Measurements from ENCODE around the gene BRD3OS. TPM values are rescaled to one million over a fixed set of nuclear protein-coding genes. Genes with fewer than 3 reads are reported as not detected.

The BRD3OS gene
- total and polyA plus RNA-seq, 2 donors (not counting 1 experiment from before 2014, with no cell fraction given), result 12.0 to 25.3 TPM

DNA sequence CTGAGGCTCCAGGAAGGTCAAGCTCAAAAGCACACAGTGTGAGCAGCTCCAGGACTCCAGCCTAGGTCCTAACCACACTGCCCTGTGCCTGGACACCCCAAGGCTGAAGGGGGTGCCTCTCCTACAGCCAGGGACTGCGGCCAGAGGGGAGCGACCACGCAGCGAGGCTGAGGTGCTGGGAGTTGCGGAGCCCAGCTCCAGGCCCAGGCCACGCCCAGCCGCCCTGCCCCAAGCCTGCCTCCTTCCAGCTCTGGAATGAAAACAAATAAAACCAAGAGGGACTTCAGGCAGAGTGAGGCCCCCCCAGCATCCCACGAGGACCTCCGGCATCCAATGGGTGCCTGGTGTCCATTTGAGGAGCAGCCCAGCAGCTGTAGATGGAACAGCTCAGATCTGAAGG is 48.4 kb upstream of the BRD3OS start:
- H3K4me3 Mint-ChIP-seq, result no peak overlapping the region
- peaks cover 100% of the 10 kb centered on the region for H4K20me1 ChIP-seq (ENCODE audit: control insufficient read depth, insufficient read depth, low read length, poor library complexity, severe bottlenecking)
- POLR2A ChIA-PET, result interaction anchor here (0.6 to 1.4 kb wide), 3 partner anchors 8 to 30 kb away, joined by 3 to 4 read pairs (median 4); no protein-coding TSS in a partner anchor
- intact Hi-C loops (cut with micrococcal nuclease), result no loop called here
- H3K27ac ChIP-seq (ENCODE audit: low read length in 2 of 2), result peak overlapping the region in 1 of 2 donors; percentile 7
- no peak overlapping the region for H3K9ac ChIP-seq (ENCODE audit: low read length)
- ATAC-seq (ENCODE audit: low read depth) (no peak), DNase-seq (no peak)
- H3K27me3 Mint-ChIP-seq, result no peaks in the 10 kb centered on the region
- no peak for TF ChIP-seq EZH2 (IDR thresholded peaks at IDR 0.05; ENCODE audit: borderline replicate concordance, insufficient read depth, low read depth, low read length, poor library complexity, severe bottlenecking)
- TF ChIP-seq, protein P1, sequence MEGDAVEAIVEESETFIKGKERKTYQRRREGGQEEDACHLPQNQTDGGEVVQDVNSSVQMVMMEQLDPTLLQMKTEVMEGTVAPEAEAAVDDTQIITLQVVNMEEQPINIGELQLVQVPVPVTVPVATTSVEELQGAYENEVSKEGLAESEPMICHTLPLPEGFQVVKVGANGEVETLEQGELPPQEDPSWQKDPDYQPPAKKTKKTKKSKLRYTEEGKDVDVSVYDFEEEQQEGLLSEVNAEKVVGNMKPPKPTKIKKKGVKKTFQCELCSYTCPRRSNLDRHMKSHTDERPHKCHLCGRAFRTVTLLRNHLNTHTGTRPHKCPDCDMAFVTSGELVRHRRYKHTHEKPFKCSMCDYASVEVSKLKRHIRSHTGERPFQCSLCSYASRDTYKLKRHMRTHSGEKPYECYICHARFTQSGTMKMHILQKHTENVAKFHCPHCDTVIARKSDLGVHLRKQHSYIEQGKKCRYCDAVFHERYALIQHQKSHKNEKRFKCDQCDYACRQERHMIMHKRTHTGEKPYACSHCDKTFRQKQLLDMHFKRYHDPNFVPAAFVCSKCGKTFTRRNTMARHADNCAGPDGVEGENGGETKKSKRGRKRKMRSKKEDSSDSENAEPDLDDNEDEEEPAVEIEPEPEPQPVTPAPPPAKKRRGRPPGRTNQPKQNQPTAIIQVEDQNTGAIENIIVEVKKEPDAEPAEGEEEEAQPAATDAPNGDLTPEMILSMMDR (IDR thresholded peaks at IDR 0.05), result no peak
- peaks cover 86% of the 10 kb centered on the region for H3K4me1 Mint-ChIP-seq
- H3K9me3 ChIP-seq (ENCODE audit: control extremely low read depth in 1 of 3, control insufficient read depth in 2 of 3, insufficient read depth in 1 of 3, low read length in 2 of 3), result peaks cover 0 to 8% (median 0%) of the 10 kb centered on the region in 3 donors
- H2AFZ ChIP-seq (ENCODE audit: insufficient read depth, low read depth, low read length, poor library complexity, severe bottlenecking), result no peak overlapping the region
- H3K27ac Mint-ChIP-seq, result no peak overlapping the region
- CTCF ChIA-PET, result interaction anchor here (2.3 to 2.4 kb wide), 2 partner anchors 17 to 194 kb away, joined by 6 to 10 read pairs; no protein-coding TSS in a partner anchor
- peaks cover 100% of the 10 kb centered on the region for H3K79me2 ChIP-seq (ENCODE audit: control insufficient read depth, insufficient read depth, low read length)
- no peaks in the 10 kb centered on the region for H3K27me3 ChIP-seq (replicated peaks in 1 of 4; ENCODE audit: control extremely low read depth in 1 of 4, control insufficient read depth in 3 of 4, insufficient read depth in 4 of 4, low read length in 3 of 4)
- no peak overlapping the region for H3K4me3 ChIP-seq (ENCODE audit: control extremely low read depth in 1 of 5, extremely low read depth in 1 of 5, insufficient read depth in 1 of 5, low read depth in 2 of 5, low read length in 4 of 5)
- H3K4me1 ChIP-seq (ENCODE audit: control insufficient read depth in 2 of 2, insufficient read depth in 2 of 2, low read length in 2 of 2), result peaks cover 72 to 73% of the 10 kb centered on the region in 2 donors
- peaks cover 0 to 3% of the 10 kb centered on the region in 2 experiments for H3K36me3 ChIP-seq (replicated peaks in 1 of 2; ENCODE audit: control extremely low read depth in 1 of 2, control insufficient read depth in 1 of 2, extremely low read depth in 1 of 2, insufficient read depth in 2 of 2, low read length in 1 of 2)
- 97% methylated on average over 9 of the region's 9 CpGs for WGBS (ENCODE audit: insufficient coverage)
- no peak overlapping the region for H3K4me2 ChIP-seq (replicated peaks; ENCODE audit: low read depth, low read length, poor library complexity, severe bottlenecking)
- H3K9me3 Mint-ChIP-seq (ENCODE audit: insufficient read depth), result no peaks in the 10 kb centered on the region

GRCh38 chr9:133977421-133978201 is 47.7 kb upstream of the BRD3OS start:
- H3K9me3 ChIP-seq (ENCODE audit: control extremely low read depth in 1 of 3, control insufficient read depth in 2 of 3, insufficient read depth in 1 of 3, low read length in 2 of 3), result peaks cover 0 to 8% (median 0%) of the 10 kb centered on the region in 3 donors
- peaks cover 85% of the 10 kb centered on the region for H3K4me1 Mint-ChIP-seq
- TF ChIP-seq, protein P1 (IDR thresholded peaks at IDR 0.05), result no peak
- no peak for TF ChIP-seq EZH2 (IDR thresholded peaks at IDR 0.05; ENCODE audit: borderline replicate concordance, insufficient read depth, low read depth, low read length, poor library complexity, severe bottlenecking)
- no peak overlapping the region for H3K9ac ChIP-seq (ENCODE audit: low read length)
- H3K4me3 Mint-ChIP-seq, result no peak overlapping the region
- H2AFZ ChIP-seq (ENCODE audit: insufficient read depth, low read depth, low read length, poor library complexity, severe bottlenecking), result no peak overlapping the region
- no peaks in the 10 kb centered on the region for H3K27me3 ChIP-seq (replicated peaks in 1 of 4; ENCODE audit: control extremely low read depth in 1 of 4, control insufficient read depth in 3 of 4, insufficient read depth in 4 of 4, low read length in 3 of 4)
- no peak for ATAC-seq (ENCODE audit: low read depth)
- ChIA-PET CTCF (interaction anchor here (2.3 to 2.4 kb wide), 2 partner anchors 16 to 195 kb away, joined by 6 to 10 read pairs; no protein-coding TSS in a partner anchor), POLR2A (interaction anchor here (0.6 to 1.4 kb wide), 2 partner anchors 9 to 30 kb away, joined by 4 read pairs; no protein-coding TSS in a partner anchor)
- H3K4me2 ChIP-seq (replicated peaks; ENCODE audit: low read depth, low read length, poor library complexity, severe bottlenecking), result no peak overlapping the region
- peak overlapping the region; percentile 69 for H3K27ac Mint-ChIP-seq
- H3K27ac ChIP-seq (ENCODE audit: low read length in 2 of 2), result peak overlapping the region in 1 of 2 donors; percentile 3
- H3K9me3 Mint-ChIP-seq (ENCODE audit: insufficient read depth), result no peaks in the 10 kb centered on the region
- 95% methylated on average over 26 of the region's 26 CpGs for WGBS (ENCODE audit: insufficient coverage)
- no peak overlapping the region for H3K4me3 ChIP-seq (ENCODE audit: control extremely low read depth in 1 of 5, extremely low read depth in 1 of 5, insufficient read depth in 1 of 5, low read depth in 2 of 5, low read length in 4 of 5)
- H4K20me1 ChIP-seq (ENCODE audit: control insufficient read depth, insufficient read depth, low read length, poor library complexity, severe bottlenecking), result peaks cover 100% of the 10 kb centered on the region
- peaks cover 72% of the 10 kb centered on the region in 2 donors for H3K4me1 ChIP-seq (ENCODE audit: control insufficient read depth in 2 of 2, insufficient read depth in 2 of 2, low read length in 2 of 2)
- peaks cover 0 to 3% of the 10 kb centered on the region in 2 experiments for H3K36me3 ChIP-seq (replicated peaks in 1 of 2; ENCODE audit: control extremely low read depth in 1 of 2, control insufficient read depth in 1 of 2, extremely low read depth in 1 of 2, insufficient read depth in 2 of 2, low read length in 1 of 2)
- intact Hi-C loops (cut with micrococcal nuclease), result no loop called here
- H3K27me3 Mint-ChIP-seq, result no peaks in the 10 kb centered on the region
- peaks cover 100% of the 10 kb centered on the region for H3K79me2 ChIP-seq (ENCODE audit: control insufficient read depth, insufficient read depth, low read length)
- DNase-seq, result no peak
